HAP-1 (cell line): ENCODE results near the gene SLC15A3.

ENCODE experiments used
- DNase-seq, 2 experiments: peaks; one replicate each; pipeline ENCODE4 v3.0.0-alpha.2; 2016 to 2020; ENCODE audit warnings: low spot score in 2 of 2
- H3K27me3 ChIP-seq: fragments of 250-450 bp; sonication (Bioruptor Pico); 2 replicates; pipeline ENCODE4 v1.5.1; 2020; ENCODE audit warnings: low read depth, mild to moderate bottlenecking, moderate library complexity
- H3K36me3 ChIP-seq: fragments of 250-450 bp; sonication (Bioruptor Pico); replicated peaks from 2 replicates; pipeline ENCODE4 v1.5.1; 2020; ENCODE audit warnings: mild to moderate bottlenecking
- H3K4me1 ChIP-seq: fragments of 250-450 bp; sonication (Bioruptor Pico); 2 replicates; pipeline ENCODE4 v1.5.1; 2020; ENCODE audit warnings: mild to moderate bottlenecking
- H3K4me3 ChIP-seq: fragments of 250-450 bp; sonication (Bioruptor Pico); 2 replicates; pipeline ENCODE4 v1.5.1; 2020; ENCODE audit warnings: mild to moderate bottlenecking, moderate library complexity
- H3K9me3 ChIP-seq: fragments of 250-450 bp; sonication (Bioruptor Pico); 2 replicates; pipeline ENCODE4 v1.5.1; 2020; ENCODE audit warnings: mild to moderate bottlenecking, moderate library complexity
- in situ Hi-C: fragments of 300-500 bp; cut with MboI; formaldehyde crosslinking; loops from 3 replicates; pipeline ENCODE4 v1.14.3; 2020; ENCODE audit warnings: low sequenced_read_pairs, inconsistent platforms, mixed read lengths

The SLC15A3 gene

GRCh38 chr11:60936467-60937143 is 15.4 kb downstream of the SLC15A3 start:
- Histone ChIP-seq H3K36me3 (peaks cover 8% of the 10 kb centered on the region), H3K27me3 (no peaks in the 10 kb centered on the region), H3K9me3 (no peaks in the 10 kb centered on the region), H3K4me1 (no peaks in the 10 kb centered on the region), H3K4me3 (no peak overlapping the region)
- no peak for DNase-seq
- in situ Hi-C loops: no loop called here

- Histone ChIP-seq H3K4me3 (no peak overlapping the region), H3K4me1 (no peaks in the 10 kb centered on the region), H3K27me3 (no peaks in the 10 kb centered on the region), H3K36me3 (peaks cover 14% of the 10 kb centered on the region), H3K9me3 (no peaks in the 10 kb centered on the region)
- no peak for DNase-seq
- in situ Hi-C loops: no loop called here
Measured at GRCh38 chr11:60935676-60936442, 16.1 kb downstream of the SLC15A3 start.

GRCh38 chr11:60934790-60935605 is 17.0 kb downstream of the SLC15A3 start:
- H3K36me3 ChIP-seq: peaks cover 18% of the 10 kb centered on the region
- no peaks in the 10 kb centered on the region for H3K9me3 ChIP-seq
- no peak for DNase-seq
- no peak overlapping the region for H3K4me3 ChIP-seq
- in situ Hi-C loops: no loop called here
- no peaks in the 10 kb centered on the region for H3K27me3 ChIP-seq
- H3K4me1 ChIP-seq: no peaks in the 10 kb centered on the region

GRCh38 chr11:60934124-60934789 is 17.7 kb downstream of the SLC15A3 start:
- no peaks in the 10 kb centered on the region for H3K27me3 ChIP-seq
- no peak for DNase-seq
- H3K9me3 ChIP-seq: no peaks in the 10 kb centered on the region
- peaks cover 18% of the 10 kb centered on the region for H3K36me3 ChIP-seq
- in situ Hi-C loops: no loop called here
- H3K4me3 ChIP-seq: no peak overlapping the region
- H3K4me1 ChIP-seq: no peaks in the 10 kb centered on the region

- Histone ChIP-seq H3K9me3 (no peaks in the 10 kb centered on the region), H3K4me1 (no peaks in the 10 kb centered on the region), H3K4me3 (no peak overlapping the region), H3K36me3 (peaks cover 18% of the 10 kb centered on the region), H3K27me3 (no peaks in the 10 kb centered on the region)
- DNase-seq: no peak
- in situ Hi-C loops: no loop called here
Measured at GRCh38 chr11:60933416-60934123, 18.4 kb downstream of the SLC15A3 start.

- no peaks in the 10 kb centered on the region for H3K9me3 ChIP-seq
- H3K36me3 ChIP-seq: peaks cover 23% of the 10 kb centered on the region
- H3K4me3 ChIP-seq: no peak overlapping the region
- in situ Hi-C loops: no loop called here
- no peaks in the 10 kb centered on the region for H3K4me1 ChIP-seq
- H3K27me3 ChIP-seq: no peaks in the 10 kb centered on the region
- no peak for DNase-seq
Measured at GRCh38 chr11:60932605-60933356, 19.2 kb downstream of the SLC15A3 start.

- no peaks in the 10 kb centered on the region for H3K27me3 ChIP-seq
- H3K4me1 ChIP-seq: no peaks in the 10 kb centered on the region
- H3K9me3 ChIP-seq: no peaks in the 10 kb centered on the region
- in situ Hi-C loops: no loop called here
- peaks cover 23% of the 10 kb centered on the region for H3K36me3 ChIP-seq
- no peak overlapping the region for H3K4me3 ChIP-seq
- DNase-seq: no peak
Measured at GRCh38 chr11:60931917-60932316, 20.1 kb downstream of the SLC15A3 start.

- H3K4me3 ChIP-seq: no peak overlapping the region
- H3K36me3 ChIP-seq: peaks cover 23% of the 10 kb centered on the region
- H3K27me3 ChIP-seq: no peaks in the 10 kb centered on the region
- no peaks in the 10 kb centered on the region for H3K9me3 ChIP-seq
- DNase-seq: no peak
- in situ Hi-C loops: no loop called here
- peaks cover 1% of the 10 kb centered on the region; the same call in 1 of the 2 replicates for H3K4me1 ChIP-seq
Measured at GRCh38 chr11:60930394-60930793, 21.6 kb downstream of the SLC15A3 start.

GRCh38 chr11:60929764-60930163 is 22.2 kb downstream of the SLC15A3 start:
- peaks cover 23% of the 10 kb centered on the region for H3K36me3 ChIP-seq
- no peaks in the 10 kb centered on the region for H3K9me3 ChIP-seq
- in situ Hi-C loops: no loop called here
- H3K4me1 ChIP-seq: peaks cover 4% of the 10 kb centered on the region; the same call in 1 of the 2 replicates
- no peak for DNase-seq
- H3K4me3 ChIP-seq: no peak overlapping the region
- H3K27me3 ChIP-seq: no peaks in the 10 kb centered on the region

GRCh38 chr11:60928563-60929001 is 23.4 kb downstream of the SLC15A3 start:
- Histone ChIP-seq H3K9me3 (no peaks in the 10 kb centered on the region), H3K27me3 (no peaks in the 10 kb centered on the region), H3K4me3 (no peak overlapping the region), H3K4me1 (peaks cover 8% of the 10 kb centered on the region), H3K36me3 (peaks cover 23% of the 10 kb centered on the region)
- in situ Hi-C loops: no loop called here
- DNase-seq: peak in 1 of 2 experiments; percentile 5

GRCh38 chr11:60927600-60927999 is 24.4 kb downstream of the SLC15A3 start:
- no peaks in the 10 kb centered on the region for H3K27me3 ChIP-seq
- DNase-seq: no peak
- in situ Hi-C loops: no loop called here
- peaks cover 8% of the 10 kb centered on the region for H3K4me1 ChIP-seq
- peaks cover 23% of the 10 kb centered on the region for H3K36me3 ChIP-seq
- no peaks in the 10 kb centered on the region for H3K9me3 ChIP-seq
- H3K4me3 ChIP-seq: no peak overlapping the region

- Histone ChIP-seq H3K4me3 (no peak overlapping the region), H3K4me1 (peaks cover 8% of the 10 kb centered on the region), H3K27me3 (no peaks in the 10 kb centered on the region), H3K36me3 (peaks cover 22% of the 10 kb centered on the region), H3K9me3 (no peaks in the 10 kb centered on the region)
- DNase-seq: no peak
- in situ Hi-C loops: no loop called here
Measured at GRCh38 chr11:60927061-60927592, 24.8 kb downstream of the SLC15A3 start.
